ENCODE results near the gene TMEM255B.

- no peak for TF ChIP-seq EZH2 (IDR thresholded peaks at IDR 0.05; ENCODE audit: borderline replicate concordance, low read depth, low read length, severe bottlenecking)
- no peak for TF ChIP-seq POLR2AphosphoS5 (IDR thresholded peaks at IDR 0.05; ENCODE audit: insufficient read depth, low read depth, low read length)
- TF ChIP-seq CTCF (IDR thresholded peaks at IDR 0.05; ENCODE audit: extremely low read depth in 1 of 2, insufficient read depth in 1 of 2, low read depth in 1 of 2, low read length in 2 of 2), result no peak
- TF ChIP-seq MAX (IDR thresholded peaks at IDR 0.05; ENCODE audit: insufficient read depth, insufficient read length), result no peak
- TF ChIP-seq POLR2A (IDR thresholded peaks at IDR 0.05; ENCODE audit: low read depth, low read length), result no peak
- no peak for TF ChIP-seq GATA2 (IDR thresholded peaks at IDR 0.05; ENCODE audit: insufficient read depth, insufficient read length, low read depth, low read length)
- TF ChIP-seq FOS (IDR thresholded peaks at IDR 0.05; ENCODE audit: borderline replicate concordance, insufficient read depth, low read length), result no peak
- no peak for TF ChIP-seq MYC (IDR thresholded peaks at IDR 0.05; ENCODE audit: low read depth, low read length)
Measured at GRCh38 chr13:113728571-113729054, 30.4 kb upstream of the TMEM255B start.
